ENCODE measurements around the gene KCTD17. TPM values are rescaled to one million over a fixed set of nuclear protein-coding genes. Genes with fewer than 3 reads are reported as not detected.

Gene KCTD17
- polyA plus RNA-seq, 1 donor from 2014 or later: 13.3 TPM

DNA sequence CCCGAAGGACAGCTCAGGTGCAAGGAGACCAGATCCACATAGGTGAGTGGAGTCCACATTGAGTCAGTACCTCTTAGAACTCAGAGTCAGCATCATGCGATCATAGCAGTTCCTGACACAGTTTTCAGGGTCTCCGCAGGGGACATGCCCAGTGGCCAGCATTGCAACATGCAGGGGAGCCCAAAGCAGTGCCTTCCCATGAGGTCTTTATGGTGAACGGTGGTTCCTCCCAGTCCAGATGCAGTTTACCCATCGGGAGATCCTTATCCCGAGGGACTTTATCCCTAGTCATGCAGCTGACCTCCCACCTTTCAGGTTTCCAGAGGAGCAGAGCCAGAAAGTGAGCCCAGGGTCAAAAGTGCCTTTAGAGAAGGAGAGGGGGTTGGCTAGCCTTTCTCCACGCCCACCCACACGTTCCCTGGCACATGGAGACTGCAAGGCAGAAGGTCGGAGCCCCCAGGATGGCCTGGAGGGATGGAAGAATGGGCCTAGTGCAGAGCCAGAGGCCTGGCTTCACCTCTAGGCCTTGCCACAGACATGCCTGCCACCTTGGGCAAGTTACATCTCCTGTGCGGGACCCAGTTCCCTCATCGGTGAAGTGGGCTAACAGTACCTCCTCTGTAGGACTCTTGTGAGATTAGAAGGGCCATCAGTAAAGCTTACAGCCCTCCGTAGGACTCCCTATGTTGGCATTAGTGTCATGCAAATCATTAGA, 6.4 kb downstream of the KCTD17 start:
- H3K27ac Mint-ChIP-seq: no peak overlapping the region
- no peak overlapping the region for H3K4me3 Mint-ChIP-seq
- peaks cover 6% of the 10 kb centered on the region for H3K36me3 Mint-ChIP-seq

DNA sequence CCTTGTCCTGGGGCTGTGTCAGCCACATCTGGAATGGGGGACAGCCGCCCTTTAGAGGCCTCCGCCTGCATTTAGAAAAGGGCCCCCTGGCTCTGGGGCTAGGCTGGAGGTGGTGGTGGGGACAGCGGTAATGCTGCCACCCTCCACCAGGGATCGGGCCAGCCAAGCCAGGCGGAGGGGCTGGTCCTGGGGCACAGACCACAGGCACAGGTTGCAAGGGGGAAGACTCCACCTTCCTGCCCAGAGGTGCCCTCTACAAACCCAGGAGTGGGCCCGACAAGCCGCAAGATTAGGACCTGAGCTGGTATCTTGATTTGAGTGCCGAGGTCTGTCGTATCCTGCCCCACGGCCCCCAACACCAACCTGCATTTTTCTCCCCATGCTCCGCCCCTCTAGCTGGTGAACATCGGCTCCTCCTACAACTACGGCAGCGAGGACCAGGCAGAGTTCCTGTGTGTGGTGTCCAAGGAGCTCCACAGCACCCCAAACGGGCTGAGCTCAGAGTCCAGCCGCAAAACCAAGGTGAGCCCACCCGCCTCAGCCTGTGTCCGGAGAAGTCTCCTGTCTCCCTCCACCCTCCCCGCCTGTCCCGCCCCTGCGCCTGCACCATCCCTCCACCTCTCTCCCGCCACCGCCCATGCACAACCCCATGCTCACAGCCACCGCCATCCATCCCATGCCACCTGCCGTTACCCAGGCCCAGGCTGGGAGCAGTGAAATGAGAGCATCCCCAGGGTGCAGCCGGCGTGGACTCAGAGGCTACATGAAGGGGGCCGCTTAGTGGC, 7.6 kb downstream of the KCTD17 start:
- H3K9me3 Mint-ChIP-seq: no peaks in the 10 kb centered on the region
- H3K27me3 Mint-ChIP-seq: no peaks in the 10 kb centered on the region
- H3K36me3 Mint-ChIP-seq: peaks cover 9% of the 10 kb centered on the region
- no peak overlapping the region for H3K27ac Mint-ChIP-seq
- no peak overlapping the region for H3K4me3 Mint-ChIP-seq
- H3K4me1 Mint-ChIP-seq: no peaks in the 10 kb centered on the region

More for the DNA sequence above, 6.4 kb downstream of the KCTD17 start:
- peaks cover 0 to 5% (median 3%) of the 10 kb centered on the region in 3 donors for H3K4me1 Mint-ChIP-seq
- H3K27me3 Mint-ChIP-seq: no peaks in the 10 kb centered on the region
- peaks cover 0 to 2% (median 0%) of the 10 kb centered on the region in 3 donors for H3K9me3 Mint-ChIP-seq

DNA sequence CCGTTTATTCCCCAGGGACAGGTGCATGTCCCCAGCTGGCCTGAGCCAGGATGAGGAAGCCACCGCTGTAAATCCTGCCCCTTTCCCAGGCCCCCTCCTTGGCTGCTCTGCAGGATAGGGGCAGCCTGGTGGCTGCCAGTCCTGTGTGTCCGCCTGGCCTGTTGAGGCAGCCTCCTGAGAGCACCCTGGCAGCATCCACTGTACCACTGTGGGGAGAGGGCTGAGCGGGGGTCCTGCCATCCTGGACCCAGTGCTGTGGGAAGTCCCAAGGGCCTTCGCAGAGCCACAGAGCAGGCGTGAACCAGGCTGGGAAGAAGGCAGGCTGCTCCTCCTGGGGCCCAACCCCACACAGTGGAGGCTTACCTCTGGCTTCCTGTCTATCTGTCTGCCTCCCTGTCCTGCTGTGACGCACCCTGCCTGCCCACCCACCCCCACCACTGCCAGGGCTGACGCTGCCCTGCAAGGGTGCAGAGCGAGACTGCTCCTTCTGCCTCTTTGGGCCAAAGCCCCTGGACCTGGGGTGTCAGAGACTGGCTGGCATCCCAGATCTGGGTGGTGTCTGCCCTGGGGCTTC, 8.4 kb downstream of the KCTD17 start:
- H3K4me1 Mint-ChIP-seq: no peaks in the 10 kb centered on the region
- no peak overlapping the region for H3K4me3 Mint-ChIP-seq
- no peaks in the 10 kb centered on the region for H3K27me3 Mint-ChIP-seq
- H3K27ac Mint-ChIP-seq: no peak overlapping the region
- no peaks in the 10 kb centered on the region for H3K9me3 Mint-ChIP-seq
- peaks cover 9% of the 10 kb centered on the region for H3K36me3 Mint-ChIP-seq

DNA sequence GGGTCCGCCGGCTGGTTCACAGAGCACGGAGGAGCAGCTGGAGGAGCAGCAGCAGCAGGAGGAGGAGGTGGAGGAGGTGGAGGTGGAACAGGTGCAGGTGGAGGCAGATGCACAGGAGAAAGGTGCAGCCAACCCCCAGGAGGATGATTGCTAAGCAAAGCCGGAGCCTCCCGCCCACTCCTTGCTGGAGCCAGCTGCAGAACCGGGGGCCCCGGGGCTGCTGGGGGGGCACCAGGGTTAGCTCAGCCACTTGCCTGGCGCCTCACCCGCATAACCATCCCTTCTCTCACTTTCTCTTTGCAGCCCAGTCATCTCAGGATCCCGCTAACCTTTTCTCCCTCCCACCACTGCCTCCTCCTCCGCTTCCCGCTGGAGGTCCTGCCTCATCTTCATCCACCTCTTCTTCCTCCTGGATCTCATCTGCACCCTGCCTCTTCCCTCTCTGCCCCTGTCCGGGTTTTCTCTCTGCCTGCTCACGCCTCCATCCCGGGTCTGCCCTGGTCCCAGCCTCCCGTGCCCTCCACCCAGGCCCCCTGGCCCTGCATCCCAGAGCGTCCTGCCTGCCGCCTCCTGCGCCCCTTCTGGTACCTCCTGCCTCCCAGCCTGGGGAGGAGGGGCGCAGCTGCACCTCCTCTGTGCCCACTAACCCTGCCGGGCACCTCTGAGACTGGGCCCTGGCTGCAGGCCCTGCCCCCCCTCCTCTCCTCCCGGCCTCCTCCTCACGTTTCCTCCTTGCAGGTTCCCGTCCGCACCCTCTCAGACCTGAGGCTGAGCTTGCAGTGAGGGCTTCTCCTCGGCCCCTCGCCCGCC, 9.5 kb downstream of the KCTD17 start:
- peaks cover 9% of the 10 kb centered on the region for H3K36me3 Mint-ChIP-seq
- no peaks in the 10 kb centered on the region for H3K4me1 Mint-ChIP-seq
- no peak overlapping the region for H3K4me3 Mint-ChIP-seq
- no peak overlapping the region for H3K27ac Mint-ChIP-seq
- no peaks in the 10 kb centered on the region for H3K9me3 Mint-ChIP-seq
- H3K27me3 Mint-ChIP-seq: no peaks in the 10 kb centered on the region

DNA sequence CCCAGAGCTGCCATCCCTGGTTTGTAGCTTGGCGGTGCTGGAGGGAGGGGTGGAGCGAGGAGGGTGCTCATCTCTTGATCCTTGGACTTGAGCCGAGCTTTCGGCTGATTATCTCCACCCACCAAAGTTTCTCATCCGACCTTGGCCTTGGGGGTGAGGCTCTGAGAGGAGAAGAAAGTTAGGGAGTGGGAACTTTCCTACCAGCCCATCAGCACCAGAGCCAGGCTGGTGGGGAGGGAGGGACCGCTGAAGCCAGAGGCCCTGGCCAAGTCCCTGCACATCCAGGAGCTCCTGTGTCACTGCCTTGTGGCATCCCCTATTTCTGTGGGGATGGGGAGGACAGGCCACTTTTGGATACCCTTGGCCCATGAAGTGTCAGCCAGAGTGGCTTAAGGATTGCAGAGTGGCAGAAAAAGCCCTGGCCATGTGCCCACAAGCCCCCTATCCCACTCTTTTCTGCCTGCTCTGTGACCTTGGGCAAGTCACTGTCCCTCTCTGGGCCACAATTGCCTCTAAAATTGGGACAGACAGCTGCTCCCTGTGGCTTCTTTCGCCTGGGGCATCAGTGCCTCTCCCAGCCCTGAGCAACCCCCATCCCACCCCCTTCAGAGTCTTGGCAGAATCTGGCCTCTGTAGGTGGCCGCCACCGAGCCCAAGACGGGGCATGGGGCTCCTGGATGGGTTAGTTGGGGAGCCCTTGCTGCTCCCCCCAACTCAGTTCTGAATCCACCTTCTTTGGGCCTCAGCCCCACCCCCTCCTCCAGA, 10.3 kb downstream of the KCTD17 start:
- Mint-ChIP-seq H3K27ac (no peak overlapping the region), H3K9me3 (no peaks in the 10 kb centered on the region), H3K4me3 (no peak overlapping the region), H3K27me3 (no peaks in the 10 kb centered on the region), H3K4me1 (peaks cover 0 to 1% (median 0%) of the 10 kb centered on the region in 3 donors), H3K36me3 (peaks cover 7% of the 10 kb centered on the region)

DNA sequence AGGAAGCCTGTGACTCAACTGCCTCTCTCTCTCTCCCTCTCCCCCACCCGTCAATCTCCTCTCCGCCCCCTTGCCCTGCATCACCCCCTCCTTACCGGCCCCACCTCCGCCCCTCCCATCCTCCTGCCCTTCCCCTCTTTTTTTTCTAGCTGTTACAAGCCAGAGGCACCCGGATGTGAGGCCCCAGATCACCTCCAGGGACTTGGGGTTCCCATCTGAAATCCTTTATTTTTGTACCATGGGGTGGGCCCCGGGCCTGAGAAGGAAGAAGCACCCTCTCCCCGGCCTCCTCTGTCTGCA, 10.8 kb downstream of the KCTD17 start:
- no peak overlapping the region for H3K4me3 Mint-ChIP-seq

DNA sequence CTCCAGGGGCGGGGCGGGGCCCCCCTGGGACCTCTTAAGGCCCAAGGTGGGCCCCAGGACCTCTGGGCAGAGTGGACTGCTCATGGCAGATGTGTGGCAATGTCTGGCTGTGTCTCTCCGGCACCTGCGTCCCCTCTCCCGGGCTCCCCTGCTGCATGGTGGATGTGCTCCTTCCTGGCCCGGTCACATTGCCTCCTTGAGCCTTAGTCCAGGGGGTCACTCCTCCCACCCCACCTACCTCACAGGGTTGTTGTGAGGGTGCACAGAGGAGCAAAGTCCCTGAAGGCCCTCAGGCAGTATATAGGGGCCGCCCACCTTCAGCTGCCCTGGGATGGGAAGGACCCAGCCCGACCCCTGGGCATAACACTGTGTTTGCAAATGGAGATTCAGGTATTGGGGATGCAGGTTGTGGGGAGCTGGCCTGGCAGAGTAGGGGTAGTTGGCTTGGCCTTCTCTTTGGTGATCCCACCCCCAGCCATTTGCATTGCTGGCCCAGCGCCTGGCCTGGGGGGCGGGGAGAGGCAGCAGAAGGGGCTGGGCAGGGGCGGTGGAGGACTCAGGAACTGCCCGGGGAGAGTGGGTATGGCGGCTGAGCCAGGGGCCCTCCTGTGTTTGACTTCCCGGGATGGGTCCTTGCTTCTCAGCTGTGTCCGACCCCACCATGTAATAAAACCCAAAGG, 11.3 kb downstream of the KCTD17 start:
- H3K4me3 Mint-ChIP-seq: no peak overlapping the region
- peaks cover 5% of the 10 kb centered on the region for H3K27me3 Mint-ChIP-seq
- no peaks in the 10 kb centered on the region for H3K9me3 Mint-ChIP-seq
- H3K27ac Mint-ChIP-seq: no peak overlapping the region
- peaks cover 0 to 1% (median 0%) of the 10 kb centered on the region in 3 donors for H3K4me1 Mint-ChIP-seq
- peaks cover 4% of the 10 kb centered on the region for H3K36me3 Mint-ChIP-seq

More for the DNA sequence above, 10.8 kb downstream of the KCTD17 start:
- Mint-ChIP-seq H3K27me3 (peaks cover 3% of the 10 kb centered on the region), H3K27ac (no peak overlapping the region), H3K9me3 (no peaks in the 10 kb centered on the region), H3K36me3 (peaks cover 7% of the 10 kb centered on the region), H3K4me1 (peaks cover 0 to 1% (median 0%) of the 10 kb centered on the region in 3 donors)

DNA sequence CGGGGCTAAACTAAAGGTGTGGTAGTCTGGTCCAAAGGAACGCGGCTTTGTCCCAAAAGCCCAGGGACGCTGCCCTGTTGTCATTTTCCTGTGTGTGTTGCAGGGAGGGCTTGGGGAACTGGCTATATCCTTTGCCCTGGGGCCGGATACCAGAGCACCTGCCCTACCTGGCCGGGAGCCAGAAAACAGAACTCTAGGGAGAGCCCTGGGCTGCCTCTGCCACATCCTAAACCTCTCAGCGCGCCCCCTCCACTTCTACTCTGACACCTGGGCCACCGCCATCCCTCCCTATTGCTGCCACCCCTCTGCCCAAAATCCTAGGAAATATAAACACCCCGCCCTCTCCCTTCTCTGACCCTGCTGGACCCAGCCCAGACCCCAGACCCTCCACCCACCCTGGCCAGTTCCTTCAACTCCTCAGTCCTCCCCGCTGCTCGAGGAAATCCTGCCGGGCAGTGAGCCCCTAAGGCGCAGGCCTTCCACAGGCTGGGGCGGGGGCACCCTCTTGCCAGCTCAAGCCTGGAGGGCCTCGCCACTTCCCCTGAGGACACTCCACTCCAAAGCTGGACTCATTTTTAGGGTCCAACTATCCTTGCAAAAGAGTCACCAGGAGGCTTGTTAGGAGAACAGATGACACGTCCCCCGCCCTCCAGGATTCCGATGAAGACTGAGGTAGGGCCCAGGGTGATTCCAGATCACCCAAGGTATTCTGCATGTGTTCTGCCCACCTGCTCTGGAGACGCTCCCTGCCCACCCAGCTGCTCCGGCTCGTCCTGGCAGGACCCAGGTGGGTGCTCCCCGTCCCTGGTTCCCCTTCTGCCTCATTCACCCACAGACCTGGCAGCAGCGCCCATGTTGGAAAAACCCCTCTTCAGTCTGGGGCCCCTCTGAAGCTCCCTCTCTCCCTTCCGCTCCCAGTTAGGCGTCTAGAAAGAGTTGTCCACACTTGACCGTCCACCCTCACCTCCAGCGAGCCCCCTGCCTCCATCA, 12.2 kb downstream of the KCTD17 start:
- Mint-ChIP-seq H3K4me3 (no peak overlapping the region), H3K36me3 (peaks cover 3% of the 10 kb centered on the region), H3K27ac (no peak overlapping the region), H3K27me3 (peaks cover 8% of the 10 kb centered on the region), H3K4me1 (peaks cover 0 to 1% (median 0%) of the 10 kb centered on the region in 3 donors), H3K9me3 (no peaks in the 10 kb centered on the region)

DNA sequence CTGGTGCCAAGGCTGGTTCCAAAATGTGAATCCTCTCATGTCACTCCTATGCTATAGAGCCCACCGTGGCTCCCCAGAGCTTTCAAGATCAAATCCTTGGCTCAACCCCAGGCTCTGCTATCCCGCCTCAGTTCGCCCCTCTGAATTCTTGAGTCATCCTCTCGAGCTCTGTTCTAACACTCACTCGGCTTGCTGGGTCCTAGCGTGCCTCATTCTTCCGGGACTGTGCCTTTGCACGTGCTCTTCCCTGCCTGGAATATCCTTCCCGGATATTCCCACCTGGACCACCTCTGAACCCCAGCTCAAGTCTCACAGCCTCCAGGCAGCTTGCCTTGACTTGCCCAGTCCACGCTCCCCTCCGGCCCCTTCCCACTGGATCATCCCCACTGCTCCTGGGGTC, 13.0 kb downstream of the KCTD17 start:
- no peaks in the 10 kb centered on the region for H3K9me3 Mint-ChIP-seq
- H3K4me3 Mint-ChIP-seq: no peak overlapping the region
- peaks cover 10% of the 10 kb centered on the region for H3K27me3 Mint-ChIP-seq
- peaks cover 0 to 1% (median 0%) of the 10 kb centered on the region in 3 donors for H3K4me1 Mint-ChIP-seq
- H3K36me3 Mint-ChIP-seq: peaks cover 3% of the 10 kb centered on the region
- H3K27ac Mint-ChIP-seq: no peak overlapping the region

DNA sequence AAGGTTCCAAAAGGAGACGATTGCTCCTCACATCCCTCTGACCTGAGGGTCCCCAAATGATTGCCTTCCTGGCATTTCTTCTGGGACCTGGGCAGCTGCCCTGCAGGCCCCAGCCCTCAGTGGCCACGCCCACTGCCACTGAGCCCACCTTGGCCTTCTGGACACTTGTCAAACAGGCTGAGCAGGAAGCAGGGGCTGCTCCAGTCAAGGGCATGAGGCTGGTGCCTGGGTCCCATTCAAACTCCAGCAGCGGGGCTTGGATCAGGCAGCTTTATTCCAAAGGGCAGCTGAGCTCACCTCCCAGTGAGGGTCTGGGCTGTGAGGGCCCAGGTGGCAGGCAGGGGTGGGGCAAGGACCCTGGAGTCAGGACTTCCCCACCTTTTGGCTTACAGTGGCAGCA, 13.6 kb downstream of the KCTD17 start:
- Mint-ChIP-seq H3K36me3 (peaks cover 3% of the 10 kb centered on the region), H3K4me1 (peaks cover 0 to 1% (median 0%) of the 10 kb centered on the region in 3 donors), H3K4me3 (no peak overlapping the region), H3K27me3 (peaks cover 17% of the 10 kb centered on the region), H3K9me3 (no peaks in the 10 kb centered on the region), H3K27ac (no peak overlapping the region)

DNA sequence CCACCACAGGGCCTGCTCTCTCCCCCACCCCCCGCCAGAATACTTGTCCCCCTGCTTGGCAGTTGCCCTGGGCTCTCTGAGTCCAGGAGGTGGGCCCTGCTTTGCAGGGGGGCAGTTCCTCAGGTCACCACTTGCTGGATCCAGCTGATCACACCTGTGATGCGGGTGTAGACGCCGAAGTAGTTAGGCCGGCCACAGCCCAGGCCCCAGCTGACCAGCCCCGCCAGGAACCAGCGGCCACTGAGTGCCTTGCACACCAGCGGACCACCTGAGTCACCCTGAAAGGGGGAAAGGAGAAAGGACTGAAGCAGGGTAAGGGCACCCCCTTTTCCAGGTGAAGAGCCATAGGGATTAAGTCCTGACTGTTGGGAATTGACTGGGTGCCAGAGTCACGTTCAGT, 14.4 kb downstream of the KCTD17 start:
- no peak overlapping the region for H3K27ac Mint-ChIP-seq
- H3K36me3 Mint-ChIP-seq: peaks cover 3% of the 10 kb centered on the region
- peaks cover 17% of the 10 kb centered on the region for H3K27me3 Mint-ChIP-seq
- H3K4me3 Mint-ChIP-seq: no peak overlapping the region
- H3K9me3 Mint-ChIP-seq: no peaks in the 10 kb centered on the region
- peaks cover 0 to 1% (median 0%) of the 10 kb centered on the region in 3 donors for H3K4me1 Mint-ChIP-seq

DNA sequence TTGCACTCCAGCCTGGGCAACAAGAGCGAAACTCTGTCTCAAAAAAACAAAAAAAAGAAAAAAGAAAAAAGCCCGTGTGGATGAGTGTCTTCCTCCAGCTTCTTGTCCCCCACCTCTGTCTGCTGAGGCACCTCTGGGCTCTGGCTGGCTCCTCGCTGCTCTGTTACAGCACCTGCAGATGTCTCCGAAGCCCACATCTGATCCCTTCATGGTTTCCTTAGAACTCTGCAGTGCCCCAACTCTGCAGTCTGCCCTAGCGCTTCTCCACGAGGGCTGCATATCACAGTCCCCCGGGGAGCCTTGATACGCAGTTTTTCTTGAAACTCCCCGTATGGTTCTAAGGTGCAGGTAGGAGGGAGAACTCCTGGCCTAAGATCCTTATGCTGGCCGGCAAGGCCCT, 15.9 kb downstream of the KCTD17 start:
- peaks cover 3% of the 10 kb centered on the region for H3K36me3 Mint-ChIP-seq
- peaks cover 17% of the 10 kb centered on the region for H3K27me3 Mint-ChIP-seq
- H3K4me3 Mint-ChIP-seq: no peak overlapping the region
- H3K9me3 Mint-ChIP-seq: no peaks in the 10 kb centered on the region
- peaks cover 0 to 1% (median 0%) of the 10 kb centered on the region in 3 donors for H3K4me1 Mint-ChIP-seq
- no peak overlapping the region for H3K27ac Mint-ChIP-seq

DNA sequence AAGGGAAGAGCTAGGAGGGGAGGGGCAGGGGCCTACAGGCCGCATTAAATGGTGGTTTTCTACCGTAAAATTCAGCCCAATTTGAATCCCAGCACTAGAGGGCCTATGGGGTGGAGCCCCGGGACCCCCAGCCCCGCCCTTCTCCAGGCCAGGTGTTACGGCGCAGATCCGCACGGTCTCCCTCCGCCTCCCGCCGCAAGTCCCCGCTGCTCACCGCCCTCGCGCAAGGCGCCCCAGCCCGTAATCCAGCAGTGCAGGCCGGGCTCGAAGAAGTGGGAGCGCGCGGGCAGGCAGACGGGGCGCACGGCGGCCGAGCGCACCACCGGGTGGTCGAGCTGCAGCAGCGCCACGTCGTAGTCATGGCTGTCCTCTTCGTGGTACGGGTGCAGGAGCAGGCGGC, 17.3 kb downstream of the KCTD17 start:
- no peak overlapping the region for H3K4me3 Mint-ChIP-seq
- no peak overlapping the region for H3K27ac Mint-ChIP-seq
- H3K9me3 Mint-ChIP-seq: no peaks in the 10 kb centered on the region
- H3K27me3 Mint-ChIP-seq: peaks cover 17% of the 10 kb centered on the region
- H3K4me1 Mint-ChIP-seq: peaks cover 0 to 1% (median 0%) of the 10 kb centered on the region in 3 donors
- H3K36me3 Mint-ChIP-seq: no peaks in the 10 kb centered on the region
